Kidney (tissue), 14 donors: ENCODE results near the gene CD59. TPM values are rescaled to one million over a fixed set of nuclear protein-coding genes. Genes with fewer than 3 reads are reported as not detected.
A peak's percentile ranks its signal among the peaks of the same experiment; 100 is the strongest.

Experiments used
- DNase-seq, 5 donors: peaks; one replicate each; pipeline ENCODE4 v3.0.0-alpha.2; 2013 to 2020
- FAIRE-seq: peaks from 2 replicates; lab custom pipeline; 2012; peaks lifted over from hg19 to GRCh38; lab: Jason Lieb, UNC
- H3K27ac ChIP-seq, 2 donors: one replicate each; pipeline ENCODE4 v1.7.0; 2013; ENCODE audit warnings: low read depth in 2 of 2, low read length in 2 of 2, inconsistent platforms in 1 of 2
- H3K27me3 ChIP-seq: one replicate; pipeline ENCODE4 v1.7.1; 2013; ENCODE audit warnings: low read length, inconsistent platforms; ENCODE audit not compliant: control insufficient read depth, insufficient read depth
- H3K36me3 ChIP-seq, 3 donors: one replicate each; pipeline versions ENCODE4 v1.7.0 to v1.7.1; 2013; ENCODE audit warnings: low read length in 3 of 3, control low read depth in 1 of 3, inconsistent platforms in 1 of 3; ENCODE audit not compliant: insufficient read depth in 3 of 3, control insufficient read depth in 2 of 3
- H3K4me1 ChIP-seq, 3 donors: one replicate each; pipeline versions ENCODE4 v1.7.0 to v1.7.1; 2013; ENCODE audit warnings: low read length in 3 of 3, inconsistent platforms in 1 of 3, low read depth in 1 of 3; ENCODE audit not compliant: control insufficient read depth in 2 of 3, insufficient read depth in 2 of 3
- H3K4me3 ChIP-seq, 3 donors: one replicate each; pipeline versions ENCODE4 v1.7.0 to v1.8.1; 2013; ENCODE audit warnings: low read length in 3 of 3, control low read depth in 1 of 3, inconsistent platforms in 1 of 3
- H3K9ac ChIP-seq, 3 donors: one replicate each; pipeline versions ENCODE4 v1.7.0 to v1.7.1; 2013; ENCODE audit warnings: low read length in 3 of 3, control low read depth in 1 of 3, inconsistent platforms in 1 of 3
- H3K9me3 ChIP-seq, 3 donors: one replicate each; pipeline versions ENCODE4 v1.7.0 to v1.7.1; 2013; ENCODE audit warnings: low read length in 3 of 3, control low read depth in 1 of 3, inconsistent platforms in 1 of 3; ENCODE audit not compliant: control insufficient read depth in 2 of 3, insufficient read depth in 1 of 3
- intact Hi-C: fragments of 100-400 bp; cut with DNase I; formaldehyde crosslinking; loops from one replicate; pipeline ENCODE4 v1.11.1; 2022
- polyA plus RNA-seq: library from polyadenylated mRNA; stranded (reverse); fragments of 350-450 nt; fragmentation: Illumina TruSeq; extraction: RNeasy Lipid Tissue Mini Kit (QIAGEN cat#74804); gene quantifications from one replicate; pipeline ENCODE4 v1.2.3, GENCODE V29; 2014; ENCODE audit warnings: low read depth, low replicate concordance; ENCODE audit not compliant: insufficient read depth
- total RNA-seq: library from RNA; stranded (reverse); fragmentation: NEBNext Ultra II Directional; extraction: Animal tissue kit (Norgen Biotek cat#: 25700); gene quantifications from one replicate; pipeline ENCODE4 v1.2.1, GENCODE V29; 2021
- TF ChIP-seq, protein P1 (sequence below): IDR thresholded peaks from 3 replicates; pipeline ENCODE4 v1.5.1; 2012; ENCODE audit warnings: mild to moderate bottlenecking, moderate library complexity, borderline replicate concordance; ENCODE audit not compliant: insufficient read depth; ENCODE audit errors: extremely low read depth
- donor health status: control.
- donor health status: control.
- donor health status: control.
- donor health status: control.
- donor health status: control.
- donor health status: DM: yes; HTN: yes; CAD: no.
- donor health status: Normal renal cell carcinoma (clear cell type).

Gene CD59
- total and polyA plus RNA-seq, 2 donors from 2014 or later = 559 to 1,010 TPM

DNA sequence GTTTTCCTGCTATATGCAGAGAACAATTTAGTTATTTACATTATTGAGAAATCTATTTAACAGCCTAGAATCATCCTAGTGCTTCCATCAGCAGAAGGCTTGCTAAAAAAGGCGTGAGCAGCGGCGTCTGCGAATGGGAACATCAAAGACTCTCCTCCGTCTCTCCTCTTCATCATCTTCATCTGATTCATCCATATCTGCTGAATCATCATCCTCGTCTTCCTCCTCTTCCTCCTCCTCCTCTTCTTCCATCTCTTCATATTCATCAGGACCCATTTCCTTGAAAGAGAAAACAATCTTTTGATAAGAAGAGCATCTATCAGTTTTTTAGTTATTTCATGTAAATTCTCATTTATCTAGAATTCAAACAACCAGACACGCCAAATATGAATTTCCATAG, 5.6 kb upstream of the CD59 start:
- no peak overlapping the region for H3K4me3 ChIP-seq
- TF ChIP-seq, protein P1, sequence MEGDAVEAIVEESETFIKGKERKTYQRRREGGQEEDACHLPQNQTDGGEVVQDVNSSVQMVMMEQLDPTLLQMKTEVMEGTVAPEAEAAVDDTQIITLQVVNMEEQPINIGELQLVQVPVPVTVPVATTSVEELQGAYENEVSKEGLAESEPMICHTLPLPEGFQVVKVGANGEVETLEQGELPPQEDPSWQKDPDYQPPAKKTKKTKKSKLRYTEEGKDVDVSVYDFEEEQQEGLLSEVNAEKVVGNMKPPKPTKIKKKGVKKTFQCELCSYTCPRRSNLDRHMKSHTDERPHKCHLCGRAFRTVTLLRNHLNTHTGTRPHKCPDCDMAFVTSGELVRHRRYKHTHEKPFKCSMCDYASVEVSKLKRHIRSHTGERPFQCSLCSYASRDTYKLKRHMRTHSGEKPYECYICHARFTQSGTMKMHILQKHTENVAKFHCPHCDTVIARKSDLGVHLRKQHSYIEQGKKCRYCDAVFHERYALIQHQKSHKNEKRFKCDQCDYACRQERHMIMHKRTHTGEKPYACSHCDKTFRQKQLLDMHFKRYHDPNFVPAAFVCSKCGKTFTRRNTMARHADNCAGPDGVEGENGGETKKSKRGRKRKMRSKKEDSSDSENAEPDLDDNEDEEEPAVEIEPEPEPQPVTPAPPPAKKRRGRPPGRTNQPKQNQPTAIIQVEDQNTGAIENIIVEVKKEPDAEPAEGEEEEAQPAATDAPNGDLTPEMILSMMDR = no peak
- intact Hi-C loops = no loop called here
- H3K27me3 ChIP-seq = no peaks in the 10 kb centered on the region
- peaks cover 0 to 12% (median 5%) of the 10 kb centered on the region in 3 donors for H3K36me3 ChIP-seq
- FAIRE-seq (no peak), DNase-seq (no peak)
- no peak overlapping the region for H3K9ac ChIP-seq
- H3K9me3 ChIP-seq = no peaks in the 10 kb centered on the region
- H3K27ac ChIP-seq = no peak overlapping the region
- peaks cover 0 to 4% (median 0%) of the 10 kb centered on the region in 3 donors for H3K4me1 ChIP-seq

DNA sequence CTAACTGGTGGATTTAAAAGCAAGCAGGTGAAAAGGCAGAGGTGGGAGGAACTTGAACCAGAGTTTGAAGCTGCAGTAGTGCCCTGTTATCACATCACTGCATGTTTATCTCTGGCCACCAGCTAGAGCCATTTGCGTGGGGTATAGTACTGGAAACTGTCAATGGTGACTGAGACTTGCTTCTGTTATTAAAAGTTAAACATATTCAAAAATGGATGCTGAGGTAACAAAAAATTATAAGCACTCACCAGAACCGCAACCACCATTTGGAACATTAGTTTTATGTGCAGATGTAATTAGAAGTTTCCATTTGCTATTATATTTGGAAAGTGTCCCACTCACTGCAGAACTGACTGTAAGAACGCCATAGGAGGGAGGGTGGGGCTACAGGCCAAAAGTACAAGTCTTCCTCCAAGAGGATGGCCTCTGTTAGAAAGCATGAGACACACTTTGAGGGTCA, 1.2 kb upstream of the CD59 start:
- DNase-seq (peak in 1 of 5 donors; percentile 21), FAIRE-seq (no peak)
- Histone ChIP-seq H3K4me1 (peaks cover 2 to 17% (median 8%) of the 10 kb centered on the region in 3 donors), H3K27me3 (no peaks in the 10 kb centered on the region), H3K36me3 (peaks cover 0 to 4% (median 2%) of the 10 kb centered on the region in 3 donors), H3K9ac (peak overlapping the region in 1 of 3 donors; percentile 60), H3K27ac (peak overlapping the region in 1 of 2 donors; percentile 97), H3K9me3 (no peaks in the 10 kb centered on the region), H3K4me3 (no peak overlapping the region)
- TF ChIP-seq, protein P1 = no peak
- intact Hi-C loops = no loop called here

DNA sequence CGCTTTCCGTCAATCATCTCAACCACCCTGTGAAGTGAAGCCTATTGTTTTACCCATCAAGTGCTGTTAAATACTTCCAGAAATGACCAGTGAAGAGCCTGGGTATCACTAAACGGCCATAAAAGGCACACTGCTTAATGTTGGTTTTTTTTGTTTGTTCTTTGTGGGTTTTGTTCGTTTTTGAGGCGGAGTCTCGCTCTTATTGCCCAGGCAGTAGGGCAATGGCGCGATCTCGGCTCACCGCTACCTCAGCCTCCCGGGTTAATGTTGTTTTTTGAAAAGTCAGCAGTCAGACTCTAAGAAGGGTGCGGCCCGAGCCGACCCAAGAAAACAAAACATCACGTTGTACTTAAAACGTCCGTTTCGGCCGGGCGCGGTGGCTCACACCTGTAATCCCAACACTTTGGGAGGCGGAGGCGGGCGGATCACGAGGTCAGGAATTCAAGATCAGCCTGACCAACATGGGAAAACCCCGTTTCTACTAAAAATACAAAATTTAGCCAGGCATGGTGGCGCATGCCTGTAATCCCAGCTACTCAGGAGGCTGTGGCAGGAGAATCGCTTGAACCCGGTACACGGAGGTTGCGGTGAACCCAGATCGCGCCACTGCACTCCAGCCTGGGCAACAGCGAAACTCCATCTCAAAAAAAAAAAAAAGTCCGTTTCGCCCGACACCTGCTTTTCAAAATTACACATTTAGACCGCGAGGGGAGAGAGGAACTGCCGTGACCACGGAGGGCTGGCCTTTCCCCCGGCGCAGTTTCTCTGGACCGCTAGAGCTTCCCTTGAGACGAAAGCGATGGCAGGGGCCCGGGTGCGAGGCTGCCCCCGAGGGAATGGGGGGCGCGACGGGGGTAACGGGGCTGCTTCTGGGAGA, 714 bp downstream of the CD59 start:
- Histone ChIP-seq H3K27ac (peak overlapping the region; percentile 95 to 97), H3K4me3 (peak overlapping the region; percentile 85 to 95 (median 91)), H3K27me3 (no peaks in the 10 kb centered on the region), H3K9me3 (no peaks in the 10 kb centered on the region), H3K9ac (peak overlapping the region; percentile 79 to 95 (median 89)), H3K36me3 (peaks cover 0 to 4% (median 0%) of the 10 kb centered on the region in 3 donors), H3K4me1 (peaks cover 2 to 17% (median 8%) of the 10 kb centered on the region in 3 donors)
- FAIRE-seq = no peak
- intact Hi-C loops = no loop called here
- peak; percentile 54 to 84 (median 66) for DNase-seq
- TF ChIP-seq, protein P1 = no peak
